B cell (primary cell): ENCODE results near the gene SNTA1. TPM values are rescaled to one million over a fixed set of nuclear protein-coding genes. Genes with fewer than 3 reads are reported as not detected.

Experiments
- ATAC-seq: fragments of 200-7000 bp; cut with Tn5 transposase; one replicate; pipeline ENCODE4 v1.10.0; 2021; ENCODE audit warnings: low read depth, mild to moderate bottlenecking, moderate number of reproducible peaks, moderate library complexity
- CTCF ChIA-PET: fragments of 350-600 bp; sonication (Branson Sonifier 250); formaldehyde crosslinking; loops from one replicate; lab custom pipeline; 2021; ENCODE audit warnings: antibody characterized with exemption, inconsistent platforms; lab: Charles Lee
- POLR2A ChIA-PET: fragments of 350-600 bp; sonication (Branson Sonifier 250); formaldehyde crosslinking; loops from one replicate; lab custom pipeline; 2021; ENCODE audit warnings: antibody characterized with exemption; lab: Charles Lee
- DNase-seq: peaks from one replicate; pipeline ENCODE4 v3.0.0; 2013
- H2AFZ ChIP-seq: 2 replicates; pipeline ENCODE4 v1.6.1; 2012; ENCODE audit warnings: mild to moderate bottlenecking, low read depth, low read length; ENCODE audit not compliant: insufficient read depth, poor library complexity, severe bottlenecking
- H3K27ac ChIP-seq, 2 donors: 1 replicate in 1 of 2; 2 replicates in 1 of 2; pipeline ENCODE4 v1.5.1; 2012 to 2013; ENCODE audit warnings: low read length in 2 of 2, mild to moderate bottlenecking in 2 of 2, moderate library complexity in 1 of 2
- H3K27me3 ChIP-seq, 4 experiments: fragments of 200-600 bp in 1 of 4; sonication (generic) in 1 of 4; replicated peaks in 1 of 4; 1 replicate in 2 of 4; 2 replicates in 2 of 4; pipeline versions ENCODE4 v1.6.1 to v1.7.0; 2013 to 2016; ENCODE audit warnings: low read length in 3 of 4, mild to moderate bottlenecking in 2 of 4, mixed read lengths in 1 of 4, moderate library complexity in 1 of 4; ENCODE audit not compliant: insufficient read depth in 4 of 4, control insufficient read depth in 3 of 4; ENCODE audit errors: control extremely low read depth in 1 of 4
- H3K36me3 ChIP-seq, 2 experiments: replicated peaks in 1 of 2; 1 replicate in 1 of 2; 2 replicates in 1 of 2; pipeline versions ENCODE4 v1.6.1 to v1.7.1; 2013; ENCODE audit warnings: low read length in 1 of 2; ENCODE audit not compliant: insufficient read depth in 2 of 2, control insufficient read depth in 1 of 2; ENCODE audit errors: control extremely low read depth in 1 of 2, extremely low read depth in 1 of 2
- H3K4me1 ChIP-seq, 2 donors: fragments of 200-600 bp in 1 of 2; sonication (generic) in 1 of 2; 1 replicate in 1 of 2; 2 replicates in 1 of 2; pipeline versions ENCODE4 v1.5.1 to v1.6.1; 2013 to 2017; ENCODE audit warnings: low read length in 2 of 2; ENCODE audit not compliant: control insufficient read depth in 2 of 2, insufficient read depth in 2 of 2
- H3K4me2 ChIP-seq: replicated peaks from 2 replicates; pipeline ENCODE3; 2012; ENCODE audit warnings: mild to moderate bottlenecking, low read depth, low read length; ENCODE audit not compliant: poor library complexity, severe bottlenecking
- H3K4me3 ChIP-seq, 5 experiments: fragments of 200-600 bp in 1 of 5; sonication (generic) in 1 of 5; 1 replicate in 3 of 5; 2 replicates in 2 of 5; pipeline versions ENCODE4 v1.5.1 to v1.7.0; 2011 to 2016; ENCODE audit warnings: low read length in 4 of 5, mild to moderate bottlenecking in 4 of 5, low read depth in 2 of 5, control low read depth in 1 of 5, moderate library complexity in 1 of 5; ENCODE audit not compliant: insufficient read depth in 1 of 5; ENCODE audit errors: control extremely low read depth in 1 of 5, extremely low read depth in 1 of 5
- H3K79me2 ChIP-seq: fragments of 200-600 bp; sonication (generic); one replicate; pipeline ENCODE4 v1.6.0; 2016; ENCODE audit warnings: low read length; ENCODE audit not compliant: control insufficient read depth, insufficient read depth
- H3K9ac ChIP-seq: fragments of 200-600 bp; sonication (generic); 2 replicates; pipeline ENCODE4 v1.6.1; 2017; ENCODE audit warnings: mild to moderate bottlenecking, low read length, moderate library complexity
- H3K9me3 ChIP-seq, 3 donors: one replicate each; pipeline versions ENCODE4 v1.6.1 to v1.7.1; 2013; ENCODE audit warnings: low read length in 2 of 3; ENCODE audit not compliant: control insufficient read depth in 2 of 3, insufficient read depth in 1 of 3; ENCODE audit errors: control extremely low read depth in 1 of 3
- H4K20me1 ChIP-seq: 2 replicates; pipeline ENCODE4 v1.6.0; 2012; ENCODE audit warnings: mild to moderate bottlenecking, low read length; ENCODE audit not compliant: insufficient read depth, control insufficient read depth, poor library complexity, severe bottlenecking
- H3K27ac Mint-ChIP-seq: one replicate; pipeline ENCODE4 v1.8.0; 2021; ENCODE audit warnings: mixed read lengths
- H3K27me3 Mint-ChIP-seq: one replicate; pipeline ENCODE4 v1.8.0; 2021; ENCODE audit warnings: mixed read lengths
- H3K4me1 Mint-ChIP-seq: one replicate; pipeline ENCODE4 v1.8.0; 2021; ENCODE audit warnings: mixed read lengths
- H3K4me3 Mint-ChIP-seq: one replicate; pipeline ENCODE4 v1.8.0; 2021; ENCODE audit warnings: mixed read lengths
- H3K9me3 Mint-ChIP-seq: one replicate; pipeline ENCODE4 v1.8.0; 2022; ENCODE audit warnings: mixed read lengths; ENCODE audit not compliant: insufficient read depth
- EZH2 ChIP-seq: IDR thresholded peaks from 2 replicates; pipeline ENCODE4 v1.6.1; 2012; ENCODE audit warnings: borderline replicate concordance, low read depth, mild to moderate bottlenecking, moderate library complexity, low read length; ENCODE audit not compliant: insufficient read depth, poor library complexity, severe bottlenecking
- WGBS: methylation state at CpG from one replicate; pipeline ENCODE4 v1.1.5; 2013; ENCODE audit warnings: missing lambda C conversion rate; ENCODE audit not compliant: insufficient coverage; 5-methylcytosine and 5-hydroxymethylcytosine counted together
- intact Hi-C: fragments of 100-400 bp; cut with micrococcal nuclease; formaldehyde crosslinking; loops from one replicate; pipeline ENCODE4 v1.10.0; 2022
- polyA plus RNA-seq: library from polyadenylated mRNA; depleted of rRNA; stranded (reverse); fragments of >200 nt; gene quantifications from 2 replicates; pipeline ENCODE4 v1.2.3, GENCODE V29; 2012
- total RNA-seq, 2 donors: library from RNA; stranded (reverse); fragments of 120-200 nt in 1 of 2; gene quantifications; 1 replicate in 1 of 2; 2 replicates in 1 of 2; pipeline versions ENCODE4 v1.2.3 to v1.2.4, GENCODE V29; 2013 to 2022
- TF ChIP-seq, protein P1 (sequence below): fragments of 200-600 bp; IDR thresholded peaks from one replicate; pipeline ENCODE4 v1.8.0; 2022; ENCODE audit warnings: antibody characterized with exemption, mild to moderate bottlenecking

Gene SNTA1
- total and polyA plus RNA-seq, 2 donors (not counting 1 experiment from before 2014, with no cell fraction given), result 7.0 to 9.9 TPM

DNA sequence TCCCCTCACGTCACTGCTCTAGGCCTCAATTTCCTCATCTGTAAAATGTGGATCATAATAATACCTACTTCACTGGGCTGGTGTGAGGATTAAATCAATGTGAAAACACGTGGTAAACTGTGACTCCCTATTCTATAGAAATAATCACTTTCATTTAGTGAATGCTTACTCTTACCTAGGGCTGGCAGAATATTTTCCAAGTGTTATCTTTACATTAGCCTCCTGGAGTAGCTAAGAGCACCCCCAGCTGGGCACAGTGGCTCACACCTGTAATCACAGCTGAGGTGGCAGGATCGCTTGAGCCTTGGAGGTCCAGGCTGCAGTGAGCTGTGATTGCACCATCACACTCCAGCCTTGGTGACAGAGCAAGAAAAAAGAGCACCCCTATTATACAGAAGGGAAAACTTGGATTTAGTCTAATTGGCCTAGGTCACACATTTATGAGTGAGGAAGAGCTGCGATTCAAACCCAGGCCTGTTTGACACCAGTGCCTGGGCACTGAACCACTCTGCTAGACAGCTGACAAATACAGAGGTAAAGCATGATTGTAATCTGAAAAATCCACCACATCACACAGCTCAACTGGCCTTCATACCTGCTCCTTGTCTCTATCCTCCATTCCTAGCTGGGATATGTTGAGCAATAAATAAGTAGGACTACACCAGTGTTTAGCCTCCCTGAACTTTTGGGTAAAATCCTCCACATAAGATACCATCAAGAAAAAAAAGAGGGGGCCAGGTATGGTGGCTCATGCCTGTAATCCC lies 1.4 kb upstream of the SNTA1 start:
- no peaks in the 10 kb centered on the region for H3K79me2 ChIP-seq
- H3K4me3 ChIP-seq, result peak overlapping the region in 3 of 5 experiments; percentile 75 to 81 (median 80)
- no CpG with 5 or more reads among the region's 4 CpGs for WGBS
- CTCF ChIA-PET, result interaction anchor here (0.7 to 4.3 kb wide), 14 partner anchors 9 to 236 kb away, joined by 3 to 33 read pairs (median 4); partner anchors contain the start of genes ACTL10 and CDK5RAP1
- H3K4me2 ChIP-seq, result peak overlapping the region; percentile 97
- no peaks in the 10 kb centered on the region for H4K20me1 ChIP-seq
- TF ChIP-seq, protein P1, sequence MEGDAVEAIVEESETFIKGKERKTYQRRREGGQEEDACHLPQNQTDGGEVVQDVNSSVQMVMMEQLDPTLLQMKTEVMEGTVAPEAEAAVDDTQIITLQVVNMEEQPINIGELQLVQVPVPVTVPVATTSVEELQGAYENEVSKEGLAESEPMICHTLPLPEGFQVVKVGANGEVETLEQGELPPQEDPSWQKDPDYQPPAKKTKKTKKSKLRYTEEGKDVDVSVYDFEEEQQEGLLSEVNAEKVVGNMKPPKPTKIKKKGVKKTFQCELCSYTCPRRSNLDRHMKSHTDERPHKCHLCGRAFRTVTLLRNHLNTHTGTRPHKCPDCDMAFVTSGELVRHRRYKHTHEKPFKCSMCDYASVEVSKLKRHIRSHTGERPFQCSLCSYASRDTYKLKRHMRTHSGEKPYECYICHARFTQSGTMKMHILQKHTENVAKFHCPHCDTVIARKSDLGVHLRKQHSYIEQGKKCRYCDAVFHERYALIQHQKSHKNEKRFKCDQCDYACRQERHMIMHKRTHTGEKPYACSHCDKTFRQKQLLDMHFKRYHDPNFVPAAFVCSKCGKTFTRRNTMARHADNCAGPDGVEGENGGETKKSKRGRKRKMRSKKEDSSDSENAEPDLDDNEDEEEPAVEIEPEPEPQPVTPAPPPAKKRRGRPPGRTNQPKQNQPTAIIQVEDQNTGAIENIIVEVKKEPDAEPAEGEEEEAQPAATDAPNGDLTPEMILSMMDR, result peak; percentile 10
- no peak for TF ChIP-seq EZH2
- peak overlapping the region; percentile 74 for H3K9ac ChIP-seq
- POLR2A ChIA-PET, result interaction anchor here (0.5 to 2.0 kb wide), 6 partner anchors 10 to 107 kb away, joined by 3 to 10 read pairs (median 5); partner anchors contain the start of gene CDK5RAP1
- ATAC-seq (no peak), DNase-seq (peak; percentile 52)
- no peaks in the 10 kb centered on the region for H3K9me3 Mint-ChIP-seq
- H3K4me1 ChIP-seq, result peaks cover 13 to 23% of the 10 kb centered on the region in 2 donors
- H2AFZ ChIP-seq, result peak overlapping the region; percentile 83
- intact Hi-C loops, result loop anchor here (1.0 to 5.0 kb wide), 5 partner anchors 44 to 667 kb away; partner anchors contain the start of genes CDK5RAP1 and EIF2S2
- H3K27ac ChIP-seq, result peak overlapping the region in 1 of 2 donors; percentile 11
- no peaks in the 10 kb centered on the region for H3K27me3 Mint-ChIP-seq
- peaks cover 0 to 3% (median 0%) of the 10 kb centered on the region in 3 donors for H3K9me3 ChIP-seq
- H3K36me3 ChIP-seq, result no peaks in the 10 kb centered on the region
- peak overlapping the region; percentile 94 for H3K4me3 Mint-ChIP-seq
- H3K4me1 Mint-ChIP-seq, result peaks cover 31% of the 10 kb centered on the region
- H3K27me3 ChIP-seq, result no peaks in the 10 kb centered on the region
- H3K27ac Mint-ChIP-seq, result peak overlapping the region; percentile 91
